ENCODE data around the gene BMPR1B.

Gene BMPR1B

GRCh38 chr4:94757192-94758140, at the start of gene BMPR1B:
Gene BMPR1B, plus strand, starts transcription at chr4:94757955. Its CDS starts 346,470 bp downstream, at chr4:95104425.
- no peak for DNase-seq (ENCODE audit: low read depth)

DNA sequence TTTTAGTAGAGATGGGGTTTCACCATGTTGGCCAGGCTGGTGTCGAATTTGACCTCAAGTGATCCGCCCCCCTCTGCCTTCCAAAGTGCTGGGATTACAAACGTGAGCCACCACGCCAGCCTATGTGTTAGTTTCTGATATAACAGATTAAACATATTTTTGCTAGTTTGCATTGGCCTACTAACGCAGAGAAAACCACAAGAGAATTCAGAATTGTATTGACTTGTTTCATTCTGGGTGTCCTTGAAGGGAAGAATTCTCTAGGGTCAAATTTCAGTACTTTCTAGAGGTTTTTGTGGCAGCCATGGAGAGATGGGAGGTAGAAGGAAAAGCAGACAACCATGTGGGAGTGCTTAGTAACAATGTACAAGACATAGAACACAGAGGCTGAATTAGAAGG, 46.1 kb upstream of the BMPR1B start:
- DNase-seq (ENCODE audit: low read depth): no peak

- DNase-seq (ENCODE audit: low read depth): no peak
These were observed 43.2 kb upstream of the BMPR1B start for GRCh38 chr4:94714365-94715160.

- DNase-seq (ENCODE audit: low read depth): no peak
These were observed 42.0 kb upstream of the BMPR1B start for GRCh38 chr4:94715726-94716125.

- no peak for DNase-seq (ENCODE audit: low read depth)
These were observed 36.4 kb upstream of the BMPR1B start for GRCh38 chr4:94721310-94721709.

- DNase-seq (ENCODE audit: low read depth): no peak
These were observed 35.5 kb upstream of the BMPR1B start for GRCh38 chr4:94722270-94722669.

- DNase-seq (ENCODE audit: low read depth): no peak
These were observed 35.0 kb upstream of the BMPR1B start for GRCh38 chr4:94722748-94723147.

DNA sequence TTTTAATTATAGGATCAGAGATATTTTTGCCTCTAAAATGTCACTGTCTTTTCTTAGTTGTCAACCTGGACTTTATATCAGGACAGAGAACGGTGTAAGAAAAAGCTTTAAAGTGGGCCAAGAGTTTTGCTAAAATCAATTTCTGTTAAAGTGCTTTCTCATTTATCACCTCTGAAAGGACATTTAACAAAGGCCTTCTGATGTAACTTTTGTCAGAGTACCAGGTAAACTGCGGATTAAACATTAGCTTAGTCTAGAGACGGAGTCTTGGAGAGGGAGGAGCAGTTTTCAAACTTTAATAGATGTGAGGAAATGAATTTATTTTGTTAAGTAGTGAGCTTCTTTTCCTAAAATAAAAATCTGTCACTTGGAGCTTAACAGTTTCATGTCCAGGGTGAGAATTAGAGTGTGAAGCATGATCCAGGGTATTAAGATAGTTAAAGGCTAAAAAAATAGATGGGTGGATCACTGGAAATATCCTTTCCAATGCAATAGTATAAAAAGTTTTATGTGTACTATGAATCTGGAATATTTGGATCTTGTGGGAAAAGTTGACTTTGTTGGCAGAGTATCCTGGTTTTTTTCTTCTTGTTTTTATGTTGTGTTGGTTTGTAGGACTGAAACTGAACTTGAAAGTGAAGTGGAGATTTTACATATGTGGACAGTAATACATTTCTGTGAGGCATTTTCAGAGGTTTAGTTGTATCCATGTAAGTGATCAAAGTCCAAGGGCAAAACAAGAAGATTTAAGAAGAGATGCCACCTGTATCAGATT, 33.6 kb upstream of the BMPR1B start:
- DNase-seq (ENCODE audit: low read depth): no peak

GRCh38 chr4:94726524-94727123, 31.1 kb upstream of the BMPR1B start:
- DNase-seq (ENCODE audit: low read depth): no peak

DNA sequence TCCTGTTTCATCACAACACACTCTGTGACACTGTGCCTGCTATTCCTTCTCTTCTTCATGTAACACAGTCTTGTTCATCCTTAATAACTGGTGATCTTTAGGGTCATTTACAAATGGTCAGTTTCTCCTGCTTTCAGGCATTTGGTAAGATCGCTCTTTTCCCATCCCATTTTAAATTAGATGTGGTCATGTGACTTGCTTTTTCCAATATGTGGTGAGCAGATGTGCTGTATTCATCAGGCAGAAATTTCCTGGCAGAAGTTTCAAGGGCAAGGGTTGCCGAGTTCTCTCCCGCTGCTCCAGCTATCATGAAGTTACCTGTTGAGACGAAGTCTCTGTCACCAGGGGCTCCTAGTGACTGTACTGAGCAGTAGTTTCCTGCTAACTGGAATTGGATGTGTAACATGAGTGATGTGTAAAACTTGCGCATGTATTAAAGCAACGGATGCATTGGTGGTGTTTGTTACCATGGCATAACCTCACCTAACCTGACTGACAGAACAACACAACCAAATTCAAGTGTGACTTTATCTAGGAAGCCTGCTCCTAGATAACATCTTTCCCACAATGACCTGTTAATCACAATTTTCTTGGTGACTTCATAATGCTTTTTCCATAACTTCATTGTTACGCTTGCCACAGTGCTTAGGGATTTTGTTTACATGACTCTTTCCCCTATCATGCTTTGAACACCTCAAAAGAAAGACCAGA, 29.5 kb upstream of the BMPR1B start:
- no peak for DNase-seq (ENCODE audit: low read depth)

DNA sequence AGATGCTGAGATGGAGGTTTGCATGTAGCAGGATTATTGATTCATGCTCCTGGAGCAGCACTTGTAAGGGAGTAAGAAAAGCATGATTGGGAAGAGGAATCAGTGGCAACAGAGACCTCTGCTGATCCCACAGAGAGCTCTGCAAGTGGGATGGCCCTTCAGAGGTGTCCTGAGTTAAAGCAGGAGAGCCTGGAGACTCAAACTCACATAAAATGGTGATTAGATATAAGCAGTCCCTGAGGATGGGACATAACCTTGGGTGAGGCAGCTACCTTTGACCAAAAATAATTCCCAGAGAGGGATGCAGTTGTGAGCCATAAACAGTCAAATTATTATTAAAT, 25.4 kb upstream of the BMPR1B start:
- DNase-seq (ENCODE audit: low read depth): no peak

DNA sequence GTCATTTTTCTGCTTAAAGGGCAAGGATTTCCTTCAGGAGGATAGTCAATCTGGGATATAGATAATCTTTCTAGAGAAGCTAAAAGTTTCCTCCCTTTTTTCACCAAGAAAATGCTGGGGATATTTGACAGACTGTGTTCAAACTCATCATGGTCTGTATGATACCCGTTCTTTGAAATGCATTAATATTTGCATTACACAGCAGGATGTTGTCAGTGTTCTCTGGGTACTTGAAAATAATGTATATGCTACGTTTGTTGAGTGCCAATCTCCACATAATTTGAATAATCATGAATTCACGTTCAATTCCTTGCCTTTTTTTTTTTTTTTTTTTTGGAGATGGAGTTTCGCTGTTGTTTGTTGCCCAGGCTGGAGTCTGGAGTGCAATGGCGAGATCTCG, 18.0 kb upstream of the BMPR1B start:
- no peak for DNase-seq (ENCODE audit: low read depth)

- DNase-seq (ENCODE audit: low read depth): no peak
These were observed 16.5 kb upstream of the BMPR1B start for GRCh38 chr4:94741304-94741703.

- DNase-seq (ENCODE audit: low read depth): no peak
These were observed 13.9 kb upstream of the BMPR1B start for GRCh38 chr4:94743838-94744237.

- DNase-seq (ENCODE audit: low read depth): no peak
These were observed 12.9 kb upstream of the BMPR1B start for GRCh38 chr4:94744850-94745249.

- DNase-seq (ENCODE audit: low read depth): no peak
These were observed 11.0 kb upstream of the BMPR1B start for GRCh38 chr4:94746746-94747145.

DNA sequence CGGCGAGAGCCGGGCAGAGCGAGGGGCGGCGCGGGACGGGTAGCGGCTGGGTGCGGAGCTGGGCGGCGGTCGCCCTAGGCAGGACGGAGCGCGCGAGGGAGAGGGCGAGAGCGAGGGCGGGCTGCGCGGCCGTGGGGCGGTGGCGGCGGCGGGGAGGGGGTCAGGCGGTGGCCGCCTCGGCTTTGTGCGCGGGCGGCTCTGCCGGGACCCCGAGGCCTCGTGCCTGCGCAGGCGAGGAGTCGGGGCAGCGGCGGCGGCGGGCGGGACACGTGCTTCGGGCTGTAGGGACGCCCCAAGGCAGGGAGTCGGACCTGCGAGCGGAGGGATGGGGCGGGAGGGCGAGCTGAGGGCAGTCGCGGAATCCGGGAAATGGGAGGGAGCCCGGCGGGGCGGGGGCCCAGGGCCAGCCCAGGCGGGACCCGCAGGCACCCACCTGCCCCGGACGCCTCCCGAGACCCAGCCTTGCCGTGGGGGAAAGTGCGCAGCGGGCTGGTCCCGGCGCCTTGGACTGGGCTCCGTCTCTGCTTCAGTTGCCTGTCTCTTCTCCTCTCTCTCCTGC, 465 bp downstream of the BMPR1B start:
- no peak for DNase-seq (ENCODE audit: low read depth)

DNA sequence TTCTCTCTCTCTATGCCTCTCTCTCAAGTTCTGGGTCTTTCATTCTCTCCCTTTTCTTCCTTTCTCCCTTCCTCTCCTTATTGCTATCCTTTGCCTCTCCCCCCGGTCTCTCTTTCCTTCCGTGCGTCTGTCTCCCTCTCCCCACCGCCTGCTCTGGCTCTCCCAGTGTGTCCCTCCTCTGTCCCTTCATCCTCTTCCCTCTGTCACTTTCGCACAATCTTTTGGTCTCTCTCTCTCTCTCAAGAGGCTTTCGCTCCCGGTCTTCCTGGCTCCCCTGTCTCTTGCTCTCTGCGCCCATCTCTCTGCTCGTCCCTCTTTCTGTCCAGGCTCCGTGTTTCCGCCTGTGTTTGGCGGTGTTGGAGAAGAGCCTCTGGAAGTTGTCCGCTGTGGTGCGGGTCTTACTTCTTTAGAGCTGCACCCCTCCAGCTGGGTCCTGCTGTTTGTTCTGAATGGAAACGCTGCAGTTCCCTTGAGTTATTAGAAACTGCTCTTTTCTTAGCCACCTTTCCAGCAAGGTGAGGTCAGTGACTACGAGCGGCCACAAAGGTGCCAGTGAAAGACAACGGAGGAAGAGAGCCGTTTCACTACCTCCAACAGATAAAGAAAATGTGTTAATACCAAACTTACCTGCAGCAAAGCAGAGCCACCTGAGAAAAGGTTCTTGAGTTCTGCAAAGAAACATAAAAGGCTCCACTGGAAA, 1.1 kb downstream of the BMPR1B start:
- DNase-seq (ENCODE audit: low read depth): no peak

DNA sequence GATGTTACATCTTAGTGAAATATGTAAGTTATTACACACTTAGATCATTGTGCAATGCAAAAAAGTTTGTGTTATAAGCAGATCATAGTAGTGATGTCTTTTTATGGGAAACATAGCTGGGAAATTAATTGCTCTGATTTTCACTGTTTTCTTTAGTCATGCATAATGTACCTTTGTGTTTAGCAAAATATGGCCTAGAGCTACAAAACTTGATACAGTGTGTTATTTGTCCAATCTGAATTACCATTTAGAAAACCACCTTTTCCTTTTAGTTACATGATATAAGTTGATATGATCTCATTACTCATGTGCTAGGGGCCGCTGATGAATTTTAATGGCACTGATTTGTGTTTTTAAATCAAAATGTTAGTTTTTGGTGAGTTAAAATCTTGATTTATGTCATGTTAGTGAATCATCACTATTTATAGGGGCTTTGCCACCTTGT, 2.0 kb downstream of the BMPR1B start:
- no peak for DNase-seq (ENCODE audit: low read depth)

GRCh38 chr4:94762326-94762725, 4.6 kb downstream of the BMPR1B start:
- no peak for DNase-seq (ENCODE audit: low read depth)
